GM23338 (cell line): ENCODE results near the gene CLGN. TPM values are rescaled to one million over a fixed set of nuclear protein-coding genes. Genes with fewer than 3 reads are reported as not detected.

Experiments used
- ATAC-seq: fragments of 200-7000 bp; cut with Tn5 transposase; 3 replicates; pipeline ENCODE4 v1.9.1; 2020
- DNase-seq: peaks from one replicate; pipeline ENCODE4 v3.0.0-alpha.2; 2015; ENCODE audit warnings: low spot score
- H2AFZ ChIP-seq: fragments of 200-600 bp; sonication (generic); 2 replicates; pipeline ENCODE4 v1.8.0; 2016; ENCODE audit warnings: antibody characterized with exemption, mild to moderate bottlenecking, moderate library complexity
- H3F3A ChIP-seq: fragments of 200-600 bp; sonication (generic); replicated peaks from 2 replicates; pipeline ENCODE4 v1.8.0; 2017; ENCODE audit warnings: antibody characterized with exemption, mixed run types, low read depth
- H3K27ac ChIP-seq: fragments of 200-600 bp; sonication (generic); 2 replicates; pipeline ENCODE4 v1.6.1; 2016; ENCODE audit warnings: low read depth
- H3K27me3 ChIP-seq: fragments of 200-600 bp; sonication (generic); 2 replicates; pipeline ENCODE4 v1.8.0; 2016; ENCODE audit warnings: mild to moderate bottlenecking, mixed run types, moderate library complexity; ENCODE audit not compliant: insufficient read depth
- H3K36me3 ChIP-seq: fragments of 200-600 bp; sonication (generic); 2 replicates; pipeline ENCODE4 v1.8.0; 2016; ENCODE audit warnings: mild to moderate bottlenecking; ENCODE audit not compliant: insufficient read depth
- H3K4me1 ChIP-seq: fragments of 200-600 bp; sonication (generic); 2 replicates; pipeline ENCODE4 v1.8.0; 2016; ENCODE audit warnings: mild to moderate bottlenecking, moderate library complexity; ENCODE audit not compliant: insufficient read depth
- H3K4me2 ChIP-seq: fragments of 200-600 bp; sonication (generic); 2 replicates; pipeline ENCODE4 v1.7.1; 2017; ENCODE audit warnings: mixed run types
- H3K4me3 ChIP-seq: fragments of 200-600 bp; sonication (generic); 2 replicates; pipeline ENCODE4 v1.6.1; 2016; ENCODE audit warnings: mixed run types
- H3K79me2 ChIP-seq: fragments of 200-600 bp; sonication (generic); replicated peaks from 2 replicates; pipeline ENCODE4 v1.8.0; 2017; ENCODE audit warnings: mild to moderate bottlenecking; ENCODE audit not compliant: insufficient read depth
- H3K9me2 ChIP-seq: fragments of 200-600 bp; sonication (generic); 2 replicates; pipeline ENCODE4 v1.8.0; 2017; ENCODE audit not compliant: insufficient read depth
- H4K20me1 ChIP-seq: fragments of 200-600 bp; sonication (generic); replicated peaks from 2 replicates; pipeline ENCODE4 v1.8.0; 2017; ENCODE audit warnings: mild to moderate bottlenecking; ENCODE audit not compliant: insufficient read depth
- H3K27ac Mint-ChIP-seq: 2 replicates; pipeline ENCODE4 v1.8.0; 2020; ENCODE audit warnings: inconsistent platforms, mild to moderate bottlenecking, moderate library complexity, mixed read lengths
- H3K27me3 Mint-ChIP-seq: 3 replicates; pipeline ENCODE4 v1.8.0; 2022; ENCODE audit warnings: low read depth, mild to moderate bottlenecking, moderate library complexity, mixed read lengths, inconsistent platforms; ENCODE audit not compliant: insufficient read depth, poor library complexity
- H3K36me3 Mint-ChIP-seq: 3 replicates; pipeline ENCODE4 v1.8.0; 2021; ENCODE audit warnings: low read depth, mild to moderate bottlenecking, inconsistent platforms, moderate library complexity, mixed read lengths
- H3K4me1 Mint-ChIP-seq: 3 replicates; pipeline ENCODE4 v1.8.0; 2020; ENCODE audit warnings: mild to moderate bottlenecking, inconsistent platforms, mixed read lengths
- H3K4me3 Mint-ChIP-seq: 3 replicates; pipeline ENCODE4 v1.8.0; 2021; ENCODE audit warnings: moderate library complexity, mild to moderate bottlenecking, inconsistent platforms, mixed read lengths
- H3K9me3 Mint-ChIP-seq: 3 replicates; pipeline ENCODE4 v1.8.0; 2020; ENCODE audit warnings: moderate library complexity, mild to moderate bottlenecking, inconsistent platforms, mixed read lengths
- CTCF ChIP-seq, 2 experiments: fragments of 200-600 bp in 1 of 2; sonication (generic) in 1 of 2; conservative IDR thresholded peaks; 2 replicates each; pipeline versions ENCODE4 v1.5.1 to v1.6.1; 2016 to 2017; ENCODE audit warnings: antibody characterized with exemption in 2 of 2, low read depth in 2 of 2, mild to moderate bottlenecking in 2 of 2, moderate library complexity in 1 of 2
- REST ChIP-seq: IDR thresholded peaks from one replicate; pipeline ENCODE4 v1.6.1; 2018; ENCODE audit warnings: antibody characterized with exemption; ENCODE audit not compliant: unreplicated experiment
- ZNF462 ChIP-seq: fragments of 250-450 bp; sonication (Bioruptor Pico); IDR thresholded peaks from 2 replicates; pipeline ENCODE4 v1.5.0; 2020; ENCODE audit warnings: mild to moderate bottlenecking, moderate library complexity
- polyA plus RNA-seq: library from polyadenylated mRNA; unstranded; fragments of >200 nt; fragmentation: Nextera tagmentation; extraction: Ambion mirVana; gene quantifications from 2 replicates; pipeline ENCODE4 v1.2.1, GENCODE V29; 2016
- total RNA-seq: library from RNA; depleted of rRNA; stranded (reverse); fragments of >200 nt; shearing (Covaris generic); gene quantifications from 2 replicates; pipeline ENCODE4 v1.2.3, GENCODE V29; 2014

Gene CLGN
- total and polyA plus RNA-seq, 2 experiments from 2014 or later: 4.0 to 5.2 TPM

- no peak for TF ChIP-seq REST
These were observed 547 bp upstream of the CLGN start (continued) for GRCh38 chr4:140427919-140428471.

- TF ChIP-seq ZNF462 (CRISPR knock-in tag) (no peak), CTCF (conservative IDR thresholded peaks at IDR 0.05; ENCODE audit: low read depth in 2 of 2) (peak in 1 of 2 experiments; percentile 27; a peak in 2 of 4 replicates), REST (no peak)
- H3K27me3 Mint-ChIP-seq: no peaks in the 10 kb centered on the region
- Histone ChIP-seq H3K9me2 (no peaks in the 10 kb centered on the region), H3K79me2 (no peaks in the 10 kb centered on the region), H3K4me1 (no peaks in the 10 kb centered on the region; the same call in 1 of the 2 replicates), H2AFZ (peak overlapping the region; percentile 98), H3K4me2 (peak overlapping the region; percentile 81), H3K4me3 (peak overlapping the region; percentile 80), H4K20me1 (no peaks in the 10 kb centered on the region), H3F3A (no peaks in the 10 kb centered on the region), H3K36me3 (no peaks in the 10 kb centered on the region), H3K27ac (no peak overlapping the region), H3K27me3 (no peaks in the 10 kb centered on the region)
- DNase-seq: peak; percentile 59
- no peaks in the 10 kb centered on the region for H3K36me3 Mint-ChIP-seq
- no peak overlapping the region for H3K27ac Mint-ChIP-seq
- no peaks in the 10 kb centered on the region for H3K9me3 Mint-ChIP-seq
- ATAC-seq: peak; percentile 66
- H3K4me1 Mint-ChIP-seq: peaks cover 9% of the 10 kb centered on the region; the same call in 2 of the 3 replicates
- H3K4me3 Mint-ChIP-seq: peak overlapping the region; percentile 83
These were observed 790 bp downstream of the CLGN start for GRCh38 chr4:140426610-140427105.
